Skeletal muscle tissue (tissue), 4 donors: Measurements from ENCODE around the gene ABCD3. TPM values are rescaled to one million over a fixed set of nuclear protein-coding genes. Genes with fewer than 3 reads are reported as not detected.

Experiments
- H3K27ac ChIP-seq: one replicate; pipeline ENCODE4 v1.7.0; 2013; ENCODE audit warnings: mild to moderate bottlenecking, low read depth, low read length, inconsistent platforms
- H3K27me3 ChIP-seq, 3 donors: one replicate each; pipeline ENCODE4 v1.7.0; 2013; ENCODE audit warnings: low read length in 3 of 3; ENCODE audit not compliant: control insufficient read depth in 3 of 3, insufficient read depth in 3 of 3
- H3K36me3 ChIP-seq, 3 donors: one replicate each; pipeline ENCODE4 v1.7.0; 2013; ENCODE audit warnings: low read length in 3 of 3; ENCODE audit not compliant: control insufficient read depth in 3 of 3, insufficient read depth in 3 of 3
- H3K4me1 ChIP-seq, 3 donors: one replicate each; pipeline ENCODE4 v1.7.0; 2013; ENCODE audit warnings: low read length in 3 of 3, mild to moderate bottlenecking in 3 of 3; ENCODE audit not compliant: control insufficient read depth in 3 of 3, insufficient read depth in 3 of 3
- H3K4me3 ChIP-seq, 3 donors: one replicate each; pipeline ENCODE4 v1.7.0; 2013; ENCODE audit warnings: low read length in 3 of 3
- H3K9ac ChIP-seq, 3 donors: one replicate each; pipeline ENCODE4 v1.7.0; 2013; ENCODE audit warnings: low read length in 3 of 3, mild to moderate bottlenecking in 3 of 3, moderate library complexity in 2 of 3, low read depth in 1 of 3
- H3K9me3 ChIP-seq, 3 donors: one replicate each; pipeline ENCODE4 v1.7.0; 2013; ENCODE audit warnings: low read length in 3 of 3; ENCODE audit not compliant: control insufficient read depth in 3 of 3
- total RNA-seq: library from RNA; depleted of rRNA; stranded (reverse); fragments of >200 nt; gene quantifications from one replicate; pipeline ENCODE4 v1.2.3, GENCODE V29; 2014
- donor health status: Osteomylitis.

The ABCD3 gene
- total RNA-seq, 1 donor from 2014 or later: 31.8 TPM

- no peak overlapping the region for H3K4me3 ChIP-seq
- H3K9ac ChIP-seq: no peak overlapping the region
- peaks cover 0 to 3% (median 0%) of the 10 kb centered on the region in 3 donors for H3K36me3 ChIP-seq
- no peak overlapping the region for H3K27ac ChIP-seq
- H3K27me3 ChIP-seq: no peaks in the 10 kb centered on the region
- peaks cover 0 to 3% (median 0%) of the 10 kb centered on the region in 3 donors for H3K4me1 ChIP-seq
- no peaks in the 10 kb centered on the region for H3K9me3 ChIP-seq
These were observed 113.9 kb downstream of the ABCD3 start for GRCh38 chr1:94532077-94532476.

GRCh38 chr1:94535095-94535494 lies 116.9 kb downstream of the ABCD3 start:
- H3K4me1 ChIP-seq: peaks cover 0 to 3% (median 2%) of the 10 kb centered on the region in 3 donors
- H3K27me3 ChIP-seq: no peaks in the 10 kb centered on the region
- H3K9ac ChIP-seq: no peak overlapping the region
- no peak overlapping the region for H3K27ac ChIP-seq
- H3K36me3 ChIP-seq: peaks cover 0 to 3% (median 0%) of the 10 kb centered on the region in 3 donors
- H3K9me3 ChIP-seq: no peaks in the 10 kb centered on the region
- no peak overlapping the region for H3K4me3 ChIP-seq

DNA sequence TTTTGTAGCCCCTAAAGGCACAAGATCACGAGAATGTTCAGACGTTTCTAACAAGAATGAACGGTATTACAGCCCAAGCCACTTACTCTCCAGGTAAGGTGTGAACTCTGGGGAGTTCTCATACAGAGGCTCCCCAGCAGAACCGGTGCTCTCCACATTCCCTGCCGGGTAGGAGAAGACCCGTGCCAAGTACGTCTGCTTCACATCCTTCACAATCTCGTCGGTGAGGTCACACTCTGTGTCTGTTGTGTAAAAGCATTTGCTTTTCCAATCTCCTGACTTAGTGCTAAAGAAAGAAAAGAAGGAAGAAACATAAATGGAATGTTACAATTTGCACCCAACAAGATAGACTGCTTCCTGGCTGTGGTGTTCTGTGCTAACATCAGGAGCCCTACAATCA lies 117.7 kb downstream of the ABCD3 start:
- Histone ChIP-seq H3K9ac (no peak overlapping the region), H3K4me1 (peaks cover 1 to 3% (median 2%) of the 10 kb centered on the region in 3 donors), H3K27ac (no peak overlapping the region), H3K27me3 (peaks cover 1 to 4% (median 2%) of the 10 kb centered on the region in 3 donors), H3K36me3 (peaks cover 0 to 3% (median 0%) of the 10 kb centered on the region in 3 donors), H3K9me3 (no peaks in the 10 kb centered on the region), H3K4me3 (no peak overlapping the region)

DNA sequence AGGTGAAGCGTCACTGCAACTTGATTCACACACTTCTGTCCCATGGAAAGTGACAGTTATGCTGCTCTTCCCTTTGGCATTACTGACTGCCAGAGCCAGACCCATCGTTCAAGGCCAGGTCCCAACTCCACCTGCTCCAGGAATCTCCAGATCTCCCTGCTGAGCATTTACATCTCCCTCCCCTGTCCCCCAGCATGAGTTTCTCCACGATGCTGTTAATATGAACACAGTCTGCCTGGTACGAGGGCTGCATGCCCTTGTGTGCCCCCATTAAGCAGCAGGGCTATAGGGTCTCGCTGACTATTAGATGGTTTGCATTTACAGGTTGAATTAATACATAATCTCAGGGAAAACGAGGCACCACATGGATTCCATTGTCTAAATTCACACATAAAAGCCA lies 119.1 kb downstream of the ABCD3 start:
- H3K36me3 ChIP-seq: peaks cover 0 to 3% (median 0%) of the 10 kb centered on the region in 3 donors
- H3K4me3 ChIP-seq: no peak overlapping the region
- no peak overlapping the region for H3K27ac ChIP-seq
- H3K27me3 ChIP-seq: peaks cover 8 to 12% (median 9%) of the 10 kb centered on the region in 3 donors
- no peaks in the 10 kb centered on the region for H3K9me3 ChIP-seq
- peaks cover 6 to 8% (median 8%) of the 10 kb centered on the region in 3 donors for H3K4me1 ChIP-seq
- H3K9ac ChIP-seq: no peak overlapping the region

GRCh38 chr1:94538243-94538827 lies 120.1 kb downstream of the ABCD3 start:
- no peaks in the 10 kb centered on the region for H3K9me3 ChIP-seq
- H3K27ac ChIP-seq: no peak overlapping the region
- H3K27me3 ChIP-seq: peaks cover 11 to 22% (median 11%) of the 10 kb centered on the region in 3 donors
- peaks cover 0 to 3% (median 0%) of the 10 kb centered on the region in 3 donors for H3K36me3 ChIP-seq
- H3K4me3 ChIP-seq: peak overlapping the region in 2 of 3 donors; percentile 1 to 41
- H3K9ac ChIP-seq: no peak overlapping the region
- peaks cover 7 to 15% (median 11%) of the 10 kb centered on the region in 3 donors for H3K4me1 ChIP-seq

DNA sequence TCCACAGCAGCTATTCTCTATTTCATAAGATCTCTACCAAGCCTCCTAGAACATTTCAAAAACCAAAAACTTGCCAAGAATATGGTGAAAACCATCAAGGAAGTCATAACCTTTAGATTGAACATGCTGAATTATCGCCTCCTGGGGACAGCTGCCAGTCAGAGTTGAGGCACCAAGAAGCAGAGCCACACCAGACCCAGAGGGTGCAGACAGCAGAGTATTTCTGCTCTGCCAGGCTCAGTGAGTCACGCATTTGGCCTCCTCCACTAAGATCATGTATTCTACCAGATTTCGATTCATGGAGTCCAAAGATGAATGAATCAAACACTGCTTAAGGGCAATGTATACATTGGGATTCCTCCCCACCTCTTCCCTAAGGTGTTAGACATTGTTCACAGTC lies 121.3 kb downstream of the ABCD3 start:
- Histone ChIP-seq H3K9me3 (no peaks in the 10 kb centered on the region), H3K27ac (no peak overlapping the region), H3K4me1 (peaks cover 7 to 15% (median 11%) of the 10 kb centered on the region in 3 donors), H3K36me3 (peaks cover 0 to 3% (median 0%) of the 10 kb centered on the region in 3 donors), H3K4me3 (peak overlapping the region in 1 of 3 donors; percentile 68), H3K27me3 (peaks cover 15 to 26% (median 16%) of the 10 kb centered on the region in 3 donors), H3K9ac (no peak overlapping the region)

DNA sequence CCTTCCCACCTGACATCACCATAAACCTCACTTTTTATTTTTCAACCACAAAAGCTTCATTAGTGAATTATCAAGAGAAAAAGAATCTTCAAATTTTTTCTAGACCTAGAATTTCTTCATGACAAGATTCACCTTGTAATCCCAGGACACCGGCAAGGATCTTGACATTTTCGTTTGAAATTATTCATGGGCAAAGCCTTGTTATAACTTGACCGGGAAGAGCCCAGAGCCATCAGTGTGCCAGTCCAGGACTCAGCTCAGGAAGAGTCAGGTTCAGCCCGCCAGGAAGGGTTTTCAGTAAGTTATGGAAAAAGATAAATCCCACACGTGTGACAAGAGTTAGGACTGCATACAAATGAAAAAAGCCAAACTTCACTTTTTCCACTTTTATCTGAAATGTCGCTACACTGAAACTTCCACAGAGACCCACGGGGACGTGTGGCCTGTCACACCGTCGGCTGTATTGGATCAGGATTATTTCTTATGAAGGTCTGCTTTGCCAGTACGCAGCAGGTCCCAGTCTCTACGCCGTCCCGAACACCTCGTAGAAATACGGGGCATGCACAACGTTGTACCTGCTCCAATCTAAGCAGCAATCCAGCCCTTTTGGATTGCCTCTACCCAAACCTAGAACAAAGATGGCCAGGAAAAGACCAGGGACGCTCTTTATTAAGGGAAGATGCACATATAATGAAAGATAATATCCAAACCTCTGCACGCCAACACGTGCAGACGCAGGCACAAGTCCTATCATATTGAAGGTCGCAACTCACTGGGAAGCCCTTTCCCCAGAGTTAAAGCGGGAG lies 122.5 kb downstream of the ABCD3 start:
- H3K4me1 ChIP-seq: peaks cover 7 to 15% (median 11%) of the 10 kb centered on the region in 3 donors
- peak overlapping the region in 2 of 3 donors; percentile 44 to 66 for H3K9ac ChIP-seq
- H3K27me3 ChIP-seq: peaks cover 15 to 26% (median 16%) of the 10 kb centered on the region in 3 donors
- H3K9me3 ChIP-seq: no peaks in the 10 kb centered on the region
- peaks cover 0 to 3% (median 0%) of the 10 kb centered on the region in 3 donors for H3K36me3 ChIP-seq
- H3K27ac ChIP-seq: peak overlapping the region; percentile 41
- peak overlapping the region; percentile 54 to 68 (median 63) for H3K4me3 ChIP-seq

- H3K4me3 ChIP-seq: peak within 1 kb of the TSS; percentile 63 to 70 (median 70)
- H3K27me3 ChIP-seq: peaks cover 15 to 26% (median 16%) of the 10 kb centered on the region in 3 donors
- H3K27ac ChIP-seq: peak within 1 kb of the TSS; percentile 76
- H3K4me1 ChIP-seq: peaks cover 7 to 12% (median 11%) of the 10 kb centered on the region in 3 donors
- no peaks in the 10 kb centered on the region for H3K9me3 ChIP-seq
- H3K36me3 ChIP-seq: peaks cover 0 to 3% (median 0%) of the 10 kb centered on the region in 3 donors
- H3K9ac ChIP-seq: peak within 1 kb of the TSS; percentile 62 to 73 (median 67)
These were observed 123.3 kb downstream of the ABCD3 start, which contains the start of gene F3 for GRCh38 chr1:94541246-94542087. TSS of gene F3 (minus strand) at chr1:94541759. CDS start at chr1:94541636, 123 bp downstream.

GRCh38 chr1:94542088-94542870 lies 124.1 kb downstream of the ABCD3 start:
- Histone ChIP-seq H3K4me1 (peaks cover 7 to 12% (median 11%) of the 10 kb centered on the region in 3 donors), H3K9me3 (no peaks in the 10 kb centered on the region), H3K27me3 (peaks cover 15 to 26% (median 16%) of the 10 kb centered on the region in 3 donors), H3K4me3 (peak overlapping the region; percentile 62 to 70 (median 70)), H3K27ac (peak overlapping the region; percentile 76), H3K36me3 (peaks cover 0 to 3% (median 0%) of the 10 kb centered on the region in 3 donors), H3K9ac (peak overlapping the region; percentile 62 to 73 (median 67))
